Ovary (tissue), 3 donors: Measurements from ENCODE around the gene CHCHD3.

Experiments used
- EP300 ChIP-seq: sonication (generic); formaldehyde crosslinking; IDR thresholded peaks from one replicate; pipeline ENCODE4 v1.6.1; 2017; ENCODE audit warnings: antibody characterized with exemption
- TF ChIP-seq, protein P1 (sequence below), 3 donors: fragments of 450-650 bp in 2 of 3; fragments of 200-600 bp in 1 of 3; IDR thresholded peaks; one replicate each; pipeline versions ENCODE4 v1.5.1 to v1.8.0; 2016 to 2022; ENCODE audit warnings: antibody characterized with exemption in 3 of 3, mild to moderate bottlenecking in 1 of 3
- donor health status: DM: no; HTN: no; CAD: no.

- TF ChIP-seq, protein P1, sequence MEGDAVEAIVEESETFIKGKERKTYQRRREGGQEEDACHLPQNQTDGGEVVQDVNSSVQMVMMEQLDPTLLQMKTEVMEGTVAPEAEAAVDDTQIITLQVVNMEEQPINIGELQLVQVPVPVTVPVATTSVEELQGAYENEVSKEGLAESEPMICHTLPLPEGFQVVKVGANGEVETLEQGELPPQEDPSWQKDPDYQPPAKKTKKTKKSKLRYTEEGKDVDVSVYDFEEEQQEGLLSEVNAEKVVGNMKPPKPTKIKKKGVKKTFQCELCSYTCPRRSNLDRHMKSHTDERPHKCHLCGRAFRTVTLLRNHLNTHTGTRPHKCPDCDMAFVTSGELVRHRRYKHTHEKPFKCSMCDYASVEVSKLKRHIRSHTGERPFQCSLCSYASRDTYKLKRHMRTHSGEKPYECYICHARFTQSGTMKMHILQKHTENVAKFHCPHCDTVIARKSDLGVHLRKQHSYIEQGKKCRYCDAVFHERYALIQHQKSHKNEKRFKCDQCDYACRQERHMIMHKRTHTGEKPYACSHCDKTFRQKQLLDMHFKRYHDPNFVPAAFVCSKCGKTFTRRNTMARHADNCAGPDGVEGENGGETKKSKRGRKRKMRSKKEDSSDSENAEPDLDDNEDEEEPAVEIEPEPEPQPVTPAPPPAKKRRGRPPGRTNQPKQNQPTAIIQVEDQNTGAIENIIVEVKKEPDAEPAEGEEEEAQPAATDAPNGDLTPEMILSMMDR (IDR thresholded peaks at IDR 0.05) = no peak
- no peak for TF ChIP-seq EP300
Measured at GRCh38 chr7:132910657-132911056, 171.2 kb downstream of the CHCHD3 start.
